ENCODE measurements around the gene HENMT1.

HENMT1 gene

GRCh38 chr1:108691942-108692723 lies 31.2 kb upstream of the HENMT1 start, which contains the start of gene PRPF38B (continued):
- TF ChIP-seq GLI4 (tag by site-specific recombination; IDR thresholded peaks at IDR 0.05) (0 out of 2 replicates have a peak, but pooled peaks have one; percentile 10), ZNF449 (tag by site-specific recombination; IDR thresholded peaks at IDR 0.05) (peak; percentile 96), PRDM6 (tag by site-specific recombination; IDR thresholded peaks at IDR 0.05) (no peak), ZNF24 (tag by site-specific recombination; IDR thresholded peaks at IDR 0.05) (peak; percentile 78)

- Histone ChIP-seq H3K9me3 (ENCODE audit: control insufficient read depth, insufficient read depth, low read depth, low read length) (no peaks in the 10 kb centered on the region), H3K4me1 (ENCODE audit: control insufficient read depth, insufficient read depth, low read length) (0 out of 2 replicates have a peak, but pooled peaks cover 3% of the 10 kb centered on the region), H3K27ac (ENCODE audit: extremely low read depth, low read depth, low read length) (peak overlapping the region; percentile 81; the same call in 1 of the 2 replicates), H3K36me3 (ENCODE audit: control insufficient read depth in 2 of 2, insufficient read depth in 1 of 2, low read length in 2 of 2) (peaks cover 6 to 24% of the 10 kb centered on the region in 2 experiments; a peak in 2 of 3 replicates), H3K4me3 (ENCODE audit: low read depth, low read length) (peak overlapping the region; percentile 72)
- ChIA-PET CTCF (interaction anchor here (0.7 to 1.6 kb wide), 5 partner anchors 48 to 770 kb away, joined by 3 to 7 read pairs (median 5); no protein-coding TSS in a partner anchor), POLR2A (interaction anchor here (0.8 to 3.0 kb wide), 18 partner anchors 9 to 491 kb away, joined by 3 to 33 read pairs (median 6); partner anchors contain the start of genes CLCC1, EEIG2, FNDC7 and SLC25A24)
- TF ChIP-seq, protein P1, sequence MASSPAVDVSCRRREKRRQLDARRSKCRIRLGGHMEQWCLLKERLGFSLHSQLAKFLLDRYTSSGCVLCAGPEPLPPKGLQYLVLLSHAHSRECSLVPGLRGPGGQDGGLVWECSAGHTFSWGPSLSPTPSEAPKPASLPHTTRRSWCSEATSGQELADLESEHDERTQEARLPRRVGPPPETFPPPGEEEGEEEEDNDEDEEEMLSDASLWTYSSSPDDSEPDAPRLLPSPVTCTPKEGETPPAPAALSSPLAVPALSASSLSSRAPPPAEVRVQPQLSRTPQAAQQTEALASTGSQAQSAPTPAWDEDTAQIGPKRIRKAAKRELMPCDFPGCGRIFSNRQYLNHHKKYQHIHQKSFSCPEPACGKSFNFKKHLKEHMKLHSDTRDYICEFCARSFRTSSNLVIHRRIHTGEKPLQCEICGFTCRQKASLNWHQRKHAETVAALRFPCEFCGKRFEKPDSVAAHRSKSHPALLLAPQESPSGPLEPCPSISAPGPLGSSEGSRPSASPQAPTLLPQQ (tag by site-specific recombination; IDR thresholded peaks at IDR 0.05): no peak
- TF ChIP-seq ZFHX2 (tag by site-specific recombination; conservative IDR thresholded peaks at IDR 0.05): peak; percentile 40; the same call in 1 of the 2 replicates
- peak; percentile 22; the same call in 1 of the 2 replicates for TF ChIP-seq EGR2 (tag by site-specific recombination; IDR thresholded peaks at IDR 0.05; ENCODE audit: low read depth)
- TF ChIP-seq PRDM1 (tag by site-specific recombination; IDR thresholded peaks at IDR 0.05): peak; percentile 66; the same call in 1 of the 2 replicates
Observed at GRCh38 chr1:108691128-108691941, 30.4 kb upstream of the HENMT1 start.

DNA sequence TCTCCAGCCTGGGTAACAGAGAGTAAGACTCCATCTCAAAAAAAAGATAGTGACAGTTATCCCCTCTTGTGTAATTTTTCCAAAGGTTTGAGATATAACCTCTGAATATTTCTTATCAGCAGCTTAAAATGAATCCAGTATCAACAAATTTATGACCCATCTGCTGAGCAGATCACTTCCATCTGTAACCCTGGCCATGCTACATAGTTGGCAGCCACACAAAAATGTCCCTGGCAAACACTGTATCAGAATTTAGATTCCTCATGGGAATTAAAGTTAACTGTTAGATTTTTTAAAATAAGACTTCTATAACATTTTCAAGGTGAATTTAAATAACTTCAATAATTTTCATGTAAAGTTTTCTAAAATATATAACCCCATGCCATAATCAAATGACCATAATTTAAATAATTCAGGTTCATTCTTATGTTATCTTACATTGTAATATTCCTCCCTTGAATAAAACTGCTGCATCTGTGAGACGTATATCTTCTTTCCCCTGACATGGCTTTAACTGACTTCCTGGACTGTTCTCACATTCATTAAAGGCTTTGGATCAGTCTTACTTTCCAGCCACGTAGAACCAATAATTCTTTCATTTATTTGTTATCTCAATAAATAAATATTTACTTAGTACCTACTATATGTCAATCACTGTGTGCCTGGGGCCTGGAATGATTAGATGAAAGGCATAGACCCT lies 25.9 kb upstream of the HENMT1 start:
- H3K36me3 ChIP-seq (ENCODE audit: control insufficient read depth in 2 of 2, insufficient read depth in 1 of 2, low read length in 2 of 2): no peaks in the 10 kb centered on the region
- CTCF ChIA-PET: no interaction called here
- no peaks in the 10 kb centered on the region for H3K9me3 ChIP-seq (ENCODE audit: control insufficient read depth, insufficient read depth, low read depth, low read length)
- POLR2A ChIA-PET: interaction anchor here (0.6 kb wide), 1 partner anchor 23 kb away, joined by 3 read pairs; no protein-coding TSS in a partner anchor
- H3K4me1 ChIP-seq (ENCODE audit: control insufficient read depth, insufficient read depth, low read length): 0 out of 2 replicates have a peak, but pooled peaks cover 3% of the 10 kb centered on the region
- TF ChIP-seq GLI2 (tag by site-specific recombination; IDR thresholded peaks at IDR 0.05; ENCODE audit: borderline replicate concordance, low read depth): no peak
- TF ChIP-seq ZNF626 (tag by site-specific recombination; IDR thresholded peaks at IDR 0.05): no peak
- TF ChIP-seq ZNF785 (tag by site-specific recombination; IDR thresholded peaks at IDR 0.05): no peak
- TF ChIP-seq MYNN (tag by site-specific recombination; IDR thresholded peaks at IDR 0.05; ENCODE audit: borderline replicate concordance): no peak
- no peak for TF ChIP-seq HOXC10 (CRISPR knock-in tag; IDR thresholded peaks at IDR 0.05)
- no peak for TF ChIP-seq GLI4 (tag by site-specific recombination; IDR thresholded peaks at IDR 0.05)
- TF ChIP-seq ZNF791 (tag by site-specific recombination; IDR thresholded peaks at IDR 0.05): no peak
- TF ChIP-seq ZNF664 (tag by site-specific recombination; IDR thresholded peaks at IDR 0.05): no peak
- TF ChIP-seq SP3 (tag by site-specific recombination; IDR thresholded peaks at IDR 0.05): no peak
- TF ChIP-seq, protein P2, sequence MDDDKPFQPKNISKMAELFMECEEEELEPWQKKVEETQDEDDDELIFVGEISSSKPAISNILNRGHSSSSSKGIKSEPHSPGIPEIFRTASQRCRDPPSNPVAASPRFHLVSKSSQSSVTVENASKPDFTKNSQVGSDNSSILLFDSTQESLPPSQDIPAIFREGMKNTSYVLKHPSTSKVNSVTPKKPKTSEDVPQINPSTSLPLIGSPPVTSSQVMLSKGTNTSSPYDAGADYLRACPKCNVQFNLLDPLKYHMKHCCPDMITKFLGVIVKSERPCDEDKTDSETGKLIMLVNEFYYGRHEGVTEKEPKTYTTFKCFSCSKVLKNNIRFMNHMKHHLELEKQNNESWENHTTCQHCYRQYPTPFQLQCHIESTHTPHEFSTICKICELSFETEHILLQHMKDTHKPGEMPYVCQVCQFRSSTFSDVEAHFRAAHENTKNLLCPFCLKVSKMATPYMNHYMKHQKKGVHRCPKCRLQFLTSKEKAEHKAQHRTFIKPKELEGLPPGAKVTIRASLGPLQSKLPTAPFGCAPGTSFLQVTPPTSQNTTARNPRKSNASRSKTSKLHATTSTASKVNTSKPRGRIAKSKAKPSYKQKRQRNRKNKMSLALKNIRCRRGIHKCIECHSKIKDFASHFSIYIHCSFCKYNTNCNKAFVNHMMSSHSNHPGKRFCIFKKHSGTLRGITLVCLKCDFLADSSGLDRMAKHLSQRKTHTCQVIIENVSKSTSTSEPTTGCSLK (tag by site-specific recombination; IDR thresholded peaks at IDR 0.05): no peak
- TF ChIP-seq ZSCAN30 (tag by site-specific recombination; IDR thresholded peaks at IDR 0.05): no peak
- TF ChIP-seq KLF1 (tag by site-specific recombination; IDR thresholded peaks at IDR 0.05): no peak
- H3K27ac ChIP-seq (ENCODE audit: extremely low read depth, low read depth, low read length): no peak overlapping the region
- no peak overlapping the region for H3K4me3 ChIP-seq (ENCODE audit: low read depth, low read length)

Data from HEK293 (cell line).